Hepatocyte (in vitro differentiated cells): ENCODE measurements around the gene CPZ. TPM values are rescaled to one million over a fixed set of nuclear protein-coding genes. Genes with fewer than 3 reads are reported as not detected.

ENCODE experiments used
- DNase-seq: peaks from one replicate; pipeline ENCODE4 v3.0.0-alpha.2; 2016; ENCODE audit warnings: low spot score
- H2AFZ ChIP-seq: fragments of 200-600 bp; sonication (generic); 2 replicates; pipeline ENCODE4 v1.6.0; 2016; ENCODE audit warnings: antibody characterized with exemption, mild to moderate bottlenecking
- H3K27ac ChIP-seq: fragments of 200-600 bp; sonication (generic); 2 replicates; pipeline ENCODE4 v1.5.1; 2016; ENCODE audit warnings: mild to moderate bottlenecking
- H3K27me3 ChIP-seq: fragments of 200-600 bp; sonication (generic); 2 replicates; pipeline ENCODE4 v1.6.1; 2016
- H3K36me3 ChIP-seq: fragments of 200-600 bp; sonication (generic); replicated peaks from 2 replicates; pipeline ENCODE4 v1.5.1; 2016; ENCODE audit warnings: low read depth; ENCODE audit not compliant: insufficient read depth
- H3K4me1 ChIP-seq: fragments of 200-600 bp; sonication (generic); 2 replicates; pipeline ENCODE4 v1.5.1; 2016; ENCODE audit warnings: mild to moderate bottlenecking, moderate library complexity; ENCODE audit not compliant: insufficient read depth
- H3K4me2 ChIP-seq: fragments of 200-600 bp; sonication (generic); 2 replicates; pipeline ENCODE4 v1.6.0; 2016
- H3K4me3 ChIP-seq: fragments of 200-600 bp; sonication (generic); 2 replicates; pipeline ENCODE4 v1.5.1; 2016; ENCODE audit warnings: mild to moderate bottlenecking
- H3K79me2 ChIP-seq: fragments of 200-600 bp; sonication (generic); 2 replicates; pipeline ENCODE4 v1.6.0; 2017; ENCODE audit warnings: mild to moderate bottlenecking
- H3K9me2 ChIP-seq: fragments of 200-600 bp; sonication (generic); replicated peaks from 2 replicates; pipeline ENCODE4 v1.6.0; 2017; ENCODE audit warnings: mild to moderate bottlenecking; ENCODE audit not compliant: insufficient read depth
- H3K9me3 ChIP-seq: fragments of 200-600 bp; sonication (generic); 2 replicates; pipeline ENCODE4 v1.5.1; 2016; ENCODE audit warnings: low read depth, mild to moderate bottlenecking
- H4K20me1 ChIP-seq: fragments of 200-600 bp; sonication (generic); 2 replicates; pipeline ENCODE4 v1.6.0; 2016; ENCODE audit warnings: mild to moderate bottlenecking; ENCODE audit not compliant: insufficient read depth, poor library complexity, severe bottlenecking
- CTCF ChIP-seq: fragments of 200-600 bp; sonication (generic); IDR thresholded peaks from 2 replicates; pipeline ENCODE4 v1.5.1; 2016; ENCODE audit warnings: antibody characterized with exemption, mild to moderate bottlenecking; ENCODE audit not compliant: poor library complexity
- EZH2 ChIP-seq: fragments of 200-600 bp; sonication (generic); IDR thresholded peaks from 2 replicates; pipeline ENCODE4 v1.6.1; 2016; ENCODE audit warnings: antibody characterized with exemption, mild to moderate bottlenecking, borderline replicate concordance
- EZH2phosphoT487 ChIP-seq: fragments of 200-600 bp; sonication (generic); IDR thresholded peaks from one replicate; pipeline ENCODE4 v1.6.1; 2018; ENCODE audit warnings: antibody characterized with exemption, mild to moderate bottlenecking, low read depth, moderate library complexity; ENCODE audit not compliant: unreplicated experiment, severe bottlenecking
- WGBS: methylation state at CpG from one replicate; pipeline ENCODE4 v1.1.6; 2016; ENCODE audit warnings: low lambda C conversion rate; ENCODE audit errors: missing lambda C conversion rate; 5-methylcytosine and 5-hydroxymethylcytosine counted together
- polyA plus RNA-seq: library from polyadenylated mRNA; unstranded; fragments of >200 nt; fragmentation: Nextera tagmentation; extraction: Ambion mirVana; gene quantifications from 2 replicates; pipeline ENCODE4 v1.2.1, GENCODE V29; 2016
- total RNA-seq: library from RNA; depleted of rRNA; stranded (reverse); fragments of >200 nt; gene quantifications from 2 replicates; pipeline ENCODE4 v1.2.3, GENCODE V29; 2014

CPZ gene
- total and polyA plus RNA-seq, 2 experiments from 2014 or later = 34.8 to 113 TPM

- Histone ChIP-seq H3K27ac (no peak overlapping the region), H3K9me3 (no peaks in the 10 kb centered on the region), H2AFZ (no peak overlapping the region), H3K4me1 (no peaks in the 10 kb centered on the region), H3K79me2 (no peaks in the 10 kb centered on the region), H3K9me2 (no peaks in the 10 kb centered on the region), H3K36me3 (no peaks in the 10 kb centered on the region), H3K27me3 (no peaks in the 10 kb centered on the region), H4K20me1 (no peaks in the 10 kb centered on the region), H3K4me2 (peak overlapping the region; percentile 62), H3K4me3 (no peak overlapping the region)
- 36% methylated on average over 35 of the region's 42 CpGs for WGBS
- TF ChIP-seq EZH2 = no peak
- no peak for TF ChIP-seq EZH2phosphoT487
- TF ChIP-seq CTCF = peak; percentile 95
- peak; percentile 53 for DNase-seq
These were observed 15.3 kb downstream of the CPZ start for GRCh38 chr4:8607603-8608481.

- WGBS = 80% methylated on average over 4 of the region's 5 CpGs
- Histone ChIP-seq H3K9me3 (no peaks in the 10 kb centered on the region), H3K4me2 (no peak overlapping the region), H2AFZ (no peak overlapping the region), H3K79me2 (no peaks in the 10 kb centered on the region), H3K4me3 (no peak overlapping the region), H3K36me3 (no peaks in the 10 kb centered on the region), H4K20me1 (no peaks in the 10 kb centered on the region), H3K9me2 (no peaks in the 10 kb centered on the region), H3K4me1 (no peaks in the 10 kb centered on the region), H3K27ac (no peak overlapping the region), H3K27me3 (no peaks in the 10 kb centered on the region)
- TF ChIP-seq CTCF = no peak
- no peak for TF ChIP-seq EZH2phosphoT487
- no peak for TF ChIP-seq EZH2
- DNase-seq = no peak
These were observed 16.3 kb downstream of the CPZ start for GRCh38 chr4:8608714-8609391.

- no peak overlapping the region for H3K4me3 ChIP-seq
- no peaks in the 10 kb centered on the region for H3K9me2 ChIP-seq
- H3K27me3 ChIP-seq = no peaks in the 10 kb centered on the region
- H2AFZ ChIP-seq = no peak overlapping the region
- H3K36me3 ChIP-seq = no peaks in the 10 kb centered on the region
- H4K20me1 ChIP-seq = no peaks in the 10 kb centered on the region
- no peak for DNase-seq
- no peaks in the 10 kb centered on the region for H3K9me3 ChIP-seq
- TF ChIP-seq EZH2phosphoT487 (no peak), EZH2 (no peak), CTCF (no peak)
- H3K79me2 ChIP-seq = no peaks in the 10 kb centered on the region
- WGBS = 90% methylated on average over 6 of the region's 6 CpGs
- H3K4me1 ChIP-seq = no peaks in the 10 kb centered on the region
- no peak overlapping the region for H3K4me2 ChIP-seq
- H3K27ac ChIP-seq = no peak overlapping the region
These were observed 16.8 kb downstream of the CPZ start for GRCh38 chr4:8609406-8609805.
